Activated CD4-positive, alpha-beta T cell treated with anti-CD3 and anti-CD28 coated beads, Interleukin-2, amount 50 U/mL, for 48 hours (primary cell): ENCODE measurements around the gene PEF1.
"Not testable (repeated sequence)": the region's sequence is repeated elsewhere in the genome, so short reads cannot be mapped to it uniquely, and the experiment has no call there.

ENCODE experiments used
- DNase-seq, 2 experiments: peaks; one replicate each; pipeline ENCODE4 v3.0.0-alpha.2; 2020

Gene PEF1

GRCh38 chr1:31602081-31602480 is 42.6 kb downstream of the PEF1 start:
- DNase-seq = no peak

DNA sequence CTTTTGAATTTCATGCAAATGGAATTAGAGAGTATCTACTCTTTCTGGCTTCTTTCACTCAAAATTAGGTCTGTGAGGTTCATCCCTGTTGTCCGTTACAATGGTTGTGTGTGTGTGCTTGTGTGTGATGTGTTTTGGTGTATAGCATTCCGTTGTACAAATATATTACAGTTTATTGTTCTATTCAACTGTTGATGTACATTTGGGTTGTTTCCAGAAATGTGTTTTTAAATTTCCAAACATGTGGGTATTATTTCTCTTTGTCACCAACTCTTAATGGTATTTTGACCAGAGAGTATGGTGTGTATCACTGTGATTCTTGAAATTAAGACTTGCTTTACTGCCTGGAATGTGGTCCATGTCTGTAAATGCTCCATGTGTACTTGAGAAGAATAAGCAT is 44.0 kb downstream of the PEF1 start:
- no peak for DNase-seq

- DNase-seq = no peak
Measured at GRCh38 chr1:31598980-31599379, 45.7 kb downstream of the PEF1 start.

DNA sequence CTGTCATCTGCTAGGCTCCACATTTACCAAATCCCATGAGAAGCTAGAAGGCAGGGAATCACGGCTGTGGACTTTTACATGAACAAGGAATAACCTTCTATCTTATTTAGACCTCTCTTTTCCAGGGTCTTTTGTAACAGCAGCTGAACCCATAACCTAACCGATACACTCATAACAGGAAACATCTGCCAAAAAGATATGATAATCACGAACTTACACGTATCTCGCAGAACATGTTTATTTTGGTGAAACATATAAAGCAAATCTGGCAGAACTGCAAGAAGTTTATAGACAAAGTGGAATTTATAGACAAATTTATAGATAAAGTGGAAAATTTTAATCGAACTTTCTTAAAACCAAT is 48.0 kb downstream of the PEF1 start:
- DNase-seq = no peak

DNA sequence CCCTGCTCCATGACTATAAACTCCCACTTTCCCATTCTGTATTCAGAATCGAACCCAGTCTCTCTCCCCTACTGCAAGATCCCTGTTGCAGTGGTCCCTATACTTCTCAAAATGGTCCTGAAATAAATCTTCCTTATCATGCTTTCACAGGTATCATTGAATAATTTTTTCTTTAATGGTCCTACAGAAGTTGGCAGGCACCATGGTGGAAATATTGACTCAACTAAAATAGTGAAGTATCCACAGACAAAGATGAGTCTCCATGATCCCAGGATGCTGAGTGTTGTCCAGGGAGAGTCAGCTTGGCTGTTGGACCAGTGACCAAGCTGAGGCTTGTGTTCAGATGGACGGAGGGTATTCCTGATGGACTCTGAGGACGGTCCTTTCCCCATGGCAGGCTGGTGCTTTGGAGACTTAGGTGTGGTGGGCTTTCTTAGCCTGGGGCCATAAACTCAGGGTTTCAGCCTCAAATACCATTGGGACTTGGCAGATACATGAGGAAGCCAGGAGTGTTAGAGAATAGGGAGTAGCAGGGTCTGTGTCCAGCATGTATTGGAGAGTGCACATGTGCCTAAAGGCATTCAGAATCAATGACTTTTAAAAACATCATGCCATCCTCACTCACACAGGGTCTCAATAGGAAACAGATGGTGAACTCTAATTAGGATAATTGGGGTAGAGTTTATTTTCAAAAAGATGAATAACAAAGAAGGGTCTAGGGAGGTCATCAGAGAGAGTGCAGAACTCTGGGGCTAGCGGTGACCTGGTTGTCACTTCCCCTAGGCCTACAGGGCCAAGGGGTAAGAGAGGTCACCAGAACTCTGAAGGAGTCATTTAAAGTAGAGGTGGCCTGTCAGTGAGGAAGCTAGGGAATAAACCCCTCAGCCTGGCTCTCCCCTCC is 48.6 kb downstream of the PEF1 start:
- DNase-seq = no peak

DNA sequence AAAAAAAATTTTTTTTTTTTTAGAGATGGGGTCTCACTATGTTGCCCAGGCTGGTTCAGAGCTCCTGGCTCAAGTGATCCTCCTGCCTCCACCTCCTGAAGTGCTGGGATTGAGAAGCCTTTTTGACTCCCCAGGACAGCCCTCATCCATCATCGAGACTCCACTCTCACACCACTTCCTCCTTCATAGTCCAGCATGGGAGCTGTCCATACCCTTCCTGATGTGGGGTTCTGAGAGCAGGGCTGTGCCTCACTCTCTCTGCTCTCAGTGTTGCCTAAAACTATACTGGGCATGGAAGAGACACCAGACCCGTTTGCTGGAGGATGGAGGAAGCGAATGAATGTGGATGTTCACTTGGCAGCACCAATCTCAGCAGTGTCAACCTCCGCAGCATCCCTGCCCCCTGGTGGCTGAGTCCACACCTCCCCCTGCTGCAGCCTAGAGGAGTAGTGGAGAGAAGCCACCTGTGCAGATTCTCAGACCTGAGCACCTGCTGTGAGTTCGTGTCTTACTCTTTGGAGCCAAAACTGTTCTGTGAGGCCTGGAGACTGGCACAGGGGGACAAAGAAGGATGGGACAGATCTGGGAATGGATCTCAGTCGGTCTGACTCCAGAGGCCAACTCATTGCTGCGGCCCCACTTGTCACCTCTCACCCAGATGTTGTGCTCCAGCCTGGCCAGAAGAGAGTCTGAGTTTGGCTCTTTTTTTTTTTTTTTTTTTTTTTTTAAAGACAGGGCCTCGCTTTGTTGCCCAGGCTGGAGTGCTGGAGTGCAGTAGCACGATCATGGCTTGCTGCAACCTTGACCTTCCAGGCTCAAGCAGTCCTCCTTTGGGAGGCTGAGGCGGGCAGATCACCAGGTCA is 50.7 kb downstream of the PEF1 start:
- DNase-seq = peak; percentile 61 to 66

DNA sequence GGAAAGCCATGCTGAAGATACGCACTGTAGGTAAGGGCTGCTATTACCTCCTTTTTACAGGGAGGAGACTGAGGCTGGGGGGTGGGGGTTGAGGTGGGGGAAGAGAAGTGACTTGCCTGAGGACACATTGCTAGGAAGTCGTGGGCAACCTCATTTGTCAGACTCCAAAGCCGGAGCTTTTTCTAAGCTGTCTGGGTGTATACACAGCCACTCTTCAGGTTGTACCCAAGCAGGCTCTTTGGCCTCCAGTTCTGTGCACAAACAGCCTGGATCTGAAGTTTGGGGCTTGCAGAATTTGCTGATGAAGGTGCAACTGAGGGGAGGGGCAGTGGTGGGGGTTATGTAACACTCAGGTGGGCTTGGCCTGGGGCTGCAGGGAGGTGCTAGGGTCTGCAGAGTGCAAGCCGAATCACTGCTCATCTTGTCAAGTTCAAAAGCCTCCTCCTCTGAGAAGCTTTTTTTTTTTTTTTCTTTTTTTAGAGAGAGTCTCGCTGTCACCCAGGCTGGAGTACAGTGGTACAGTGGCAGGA is 51.5 kb downstream of the PEF1 start:
- DNase-seq = no peak

DNA sequence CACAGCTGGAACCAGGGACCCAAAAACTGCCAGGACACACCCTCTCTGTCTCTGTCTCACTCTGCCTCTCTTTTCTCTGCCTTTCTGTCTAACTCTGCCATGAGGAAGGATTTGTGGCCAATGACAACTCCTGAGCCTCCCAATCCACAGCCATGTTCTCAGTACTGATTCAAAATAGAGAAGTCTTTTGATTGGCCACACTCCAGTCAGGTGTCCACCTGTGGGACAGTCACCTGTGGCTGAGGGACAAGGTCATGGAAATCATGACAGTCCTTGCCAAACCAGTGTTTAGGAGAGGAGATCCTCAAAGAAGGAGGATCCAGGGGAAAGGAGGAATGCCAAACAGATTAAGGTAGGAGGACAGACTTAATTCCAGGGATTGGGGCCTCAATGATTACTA is 52.5 kb downstream of the PEF1 start:
- no peak for DNase-seq

DNA sequence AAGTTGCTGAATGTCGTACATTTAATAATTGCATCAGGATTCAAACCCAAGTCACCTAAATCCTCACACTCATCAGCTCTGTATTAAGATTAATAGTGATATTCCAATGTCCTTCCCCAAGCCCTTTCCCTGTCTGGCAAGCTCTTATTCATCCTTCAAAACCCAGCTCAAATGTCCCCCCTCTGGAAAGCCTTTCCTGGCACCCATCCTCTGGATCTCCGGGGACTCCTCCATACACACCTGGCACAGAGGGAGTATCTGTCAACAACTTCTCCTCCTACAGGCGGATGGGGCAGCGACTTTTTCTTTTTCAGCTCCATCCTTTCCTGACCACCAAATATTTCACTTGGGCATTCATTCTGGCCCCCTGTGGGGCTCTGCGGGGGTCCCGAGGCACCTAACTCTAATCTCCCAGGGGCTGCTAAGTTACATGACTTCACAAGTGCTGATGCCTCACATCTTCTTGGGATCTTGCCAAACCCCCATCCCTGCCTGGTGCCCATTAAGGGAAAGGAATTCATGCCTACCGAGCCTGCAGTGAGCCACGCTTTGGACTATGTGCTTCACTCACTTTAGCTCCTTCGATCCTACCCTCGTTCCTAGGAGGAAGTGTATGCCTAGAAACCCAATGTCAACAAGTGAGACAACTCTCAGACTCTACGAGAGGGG is 53.1 kb downstream of the PEF1 start:
- DNase-seq = no peak

- no peak for DNase-seq
Measured at GRCh38 chr1:31588751-31589515, 55.7 kb downstream of the PEF1 start.

DNA sequence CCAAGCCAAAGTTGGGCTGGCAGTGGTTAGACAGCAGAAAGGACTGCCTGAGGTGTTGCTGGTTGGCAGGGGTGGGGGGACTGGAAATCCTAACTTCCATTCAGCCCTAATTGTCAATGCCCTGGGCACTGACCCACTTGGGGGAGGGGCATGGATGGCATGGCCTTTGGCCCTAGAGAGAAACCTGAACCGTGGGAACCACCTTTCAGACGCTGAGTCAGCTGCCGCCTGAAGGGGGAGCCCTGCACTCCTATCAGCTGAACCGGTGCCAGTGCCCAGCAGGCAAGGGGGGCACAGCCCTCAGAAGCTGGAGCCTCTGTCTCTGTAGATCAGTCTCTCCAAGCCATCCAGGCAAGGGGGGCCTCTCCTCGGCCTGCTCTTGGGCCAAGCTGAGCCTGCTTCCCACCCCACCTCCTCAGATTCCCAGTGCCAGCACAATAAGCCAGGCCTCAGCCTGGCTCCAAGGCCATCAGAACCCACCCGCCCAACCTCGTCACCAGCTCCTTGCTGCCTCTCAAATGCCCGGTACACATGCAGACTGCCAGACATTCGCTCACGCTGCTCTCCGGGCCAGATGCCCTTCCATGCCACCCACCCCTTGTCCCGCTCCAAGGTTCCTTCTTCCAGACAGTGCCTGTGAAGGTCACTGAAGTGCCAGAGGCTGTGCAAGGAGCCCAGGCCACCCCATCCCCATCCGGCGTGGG is 56.8 kb downstream of the PEF1 start:
- peak; percentile 65 to 68 for DNase-seq

DNA sequence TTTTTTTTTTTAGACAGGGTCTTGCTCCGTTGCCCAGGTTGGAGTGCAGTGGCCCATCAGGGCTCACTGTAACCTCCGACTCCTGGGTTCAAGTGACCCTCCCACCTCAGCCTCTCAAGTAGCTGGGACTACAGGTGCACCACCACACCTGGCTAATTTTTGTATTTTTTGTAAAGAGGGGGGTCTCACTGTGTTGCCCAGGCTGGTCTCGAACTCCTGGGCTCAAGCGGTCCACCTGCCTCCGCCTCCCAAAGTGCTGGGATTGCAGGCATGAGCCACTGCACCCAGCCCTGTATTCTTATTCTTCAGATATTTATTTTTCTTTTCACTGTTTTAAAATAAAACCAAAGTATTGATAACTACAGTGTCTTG is 57.4 kb downstream of the PEF1 start:
- DNase-seq = not testable (repeated sequence)

GRCh38 chr1:31586376-31587327 is 58.0 kb downstream of the PEF1 start:
- DNase-seq = no peak

GRCh38 chr1:31585736-31586365 is 58.8 kb downstream of the PEF1 start:
- no peak for DNase-seq

DNA sequence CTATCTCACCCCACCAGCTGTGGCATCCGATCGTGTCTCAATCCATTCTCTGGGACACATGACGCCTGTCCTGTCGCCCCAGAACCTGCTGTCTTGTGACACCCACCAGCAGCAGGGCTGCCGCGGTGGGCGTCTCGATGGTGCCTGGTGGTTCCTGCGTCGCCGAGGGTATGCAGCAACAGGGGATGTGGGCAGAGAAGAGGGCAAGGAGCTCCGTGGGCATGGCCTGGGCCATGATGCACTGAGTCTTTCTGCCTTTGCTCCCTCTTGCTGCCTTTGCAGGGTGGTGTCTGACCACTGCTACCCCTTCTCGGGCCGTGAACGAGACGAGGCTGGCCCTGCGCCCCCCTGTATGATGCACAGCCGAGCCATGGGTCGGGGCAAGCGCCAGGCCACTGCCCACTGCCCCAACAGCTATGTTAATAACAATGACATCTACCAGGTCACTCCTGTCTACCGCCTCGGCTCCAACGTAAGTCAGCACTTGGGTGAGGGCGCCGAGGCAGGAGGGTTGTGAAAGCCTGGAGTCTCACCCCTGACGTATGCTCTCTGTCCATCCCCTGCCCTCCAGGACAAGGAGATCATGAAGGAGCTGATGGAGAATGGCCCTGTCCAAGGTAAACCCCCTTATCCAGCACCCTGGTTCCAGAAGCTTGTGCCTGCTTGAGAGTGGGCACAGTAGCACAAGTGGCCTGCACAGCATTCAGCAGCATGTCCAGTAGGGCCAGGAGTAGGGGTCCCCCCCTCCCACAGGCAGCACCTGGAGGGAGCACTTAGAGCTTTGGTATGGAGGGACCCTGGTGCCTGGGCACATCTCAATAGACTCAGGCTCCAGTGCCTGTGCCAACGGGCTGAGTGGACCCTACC is 59.6 kb downstream of the PEF1 start:
- DNase-seq = no peak

- DNase-seq = no peak
Measured at GRCh38 chr1:31583995-31584868, 60.4 kb downstream of the PEF1 start.

GRCh38 chr1:31583082-31583994 is 61.3 kb downstream of the PEF1 start:
- DNase-seq = no peak
